LNCAP (cell line): ENCODE data around the gene BTBD19.

Experiments used
- CTCF ChIP-seq: fragments of 450-650 bp; IDR thresholded peaks from 2 replicates; pipeline ENCODE4 v1.5.1; 2017; ENCODE audit warnings: mild to moderate bottlenecking

Gene BTBD19

GRCh38 chr1:44853201-44853600 lies 44.9 kb downstream of the BTBD19 start:
- no peak for TF ChIP-seq CTCF

- TF ChIP-seq CTCF, result no peak
Measured at GRCh38 chr1:44854970-44855369, 46.6 kb downstream of the BTBD19 start.

- TF ChIP-seq CTCF, result no peak
Measured at GRCh38 chr1:44855742-44856141, 47.4 kb downstream of the BTBD19 start.

GRCh38 chr1:44857446-44857845 lies 49.1 kb downstream of the BTBD19 start:
- no peak for TF ChIP-seq CTCF

GRCh38 chr1:44860331-44860730 lies 52.0 kb downstream of the BTBD19 start:
- TF ChIP-seq CTCF, result no peak

GRCh38 chr1:44860891-44861425 lies 52.6 kb downstream of the BTBD19 start:
- no peak for TF ChIP-seq CTCF

GRCh38 chr1:44862829-44863401 lies 54.6 kb downstream of the BTBD19 start:
- no peak for TF ChIP-seq CTCF
